Endodermal cell (in vitro differentiated cells): ENCODE results near the gene ASTN2. TPM values are rescaled to one million over a fixed set of nuclear protein-coding genes. Genes with fewer than 3 reads are reported as not detected.
A peak's percentile ranks its signal among the peaks of the same experiment; 100 is the strongest.

ENCODE experiments used
- DNase-seq: peaks from one replicate; pipeline ENCODE4 v3.0.0-alpha.2; 2017
- H3K27ac ChIP-seq: 2 replicates; pipeline ENCODE4 v1.5.1; 2013; ENCODE audit warnings: mild to moderate bottlenecking, low read depth, low read length, moderate library complexity
- H3K27me3 ChIP-seq: 2 replicates; pipeline ENCODE4 v1.6.1; 2013; ENCODE audit warnings: mild to moderate bottlenecking, low read length, moderate library complexity; ENCODE audit not compliant: insufficient read depth, control insufficient read depth, poor library complexity, severe bottlenecking
- H3K36me3 ChIP-seq: 2 replicates; pipeline ENCODE4 v1.7.0; 2013; ENCODE audit warnings: mild to moderate bottlenecking, low read length, moderate library complexity; ENCODE audit not compliant: control insufficient read depth, insufficient read depth
- H3K4me1 ChIP-seq: one replicate; pipeline ENCODE4 v1.7.0; 2013; ENCODE audit warnings: low read length; ENCODE audit not compliant: control insufficient read depth, insufficient read depth
- H3K4me3 ChIP-seq: 2 replicates; pipeline ENCODE4 v1.5.1; 2013; ENCODE audit warnings: mild to moderate bottlenecking, low read length, moderate library complexity
- H3K9ac ChIP-seq: 2 replicates; pipeline ENCODE4 v1.6.1; 2013; ENCODE audit warnings: mild to moderate bottlenecking, low read length, moderate library complexity; ENCODE audit not compliant: poor library complexity, severe bottlenecking; ENCODE audit errors: extremely low read depth
- H3K9me3 ChIP-seq: 2 replicates; pipeline ENCODE4 v1.6.1; 2013; ENCODE audit warnings: mild to moderate bottlenecking, low read length, moderate library complexity; ENCODE audit not compliant: control insufficient read depth
- H3K27ac Mint-ChIP-seq: 2 replicates; pipeline ENCODE4 v1.8.0; 2020; ENCODE audit warnings: mixed read lengths
- H3K27me3 Mint-ChIP-seq: 2 replicates; pipeline ENCODE4 v1.8.0; 2021; ENCODE audit warnings: mild to moderate bottlenecking, mixed read lengths; ENCODE audit not compliant: insufficient read depth
- H3K36me3 Mint-ChIP-seq: 2 replicates; pipeline ENCODE4 v1.8.0; 2020; ENCODE audit warnings: low read depth, mixed read lengths
- H3K4me1 Mint-ChIP-seq: 2 replicates; pipeline ENCODE4 v1.8.0; 2020; ENCODE audit warnings: mixed read lengths
- H3K4me3 Mint-ChIP-seq: 2 replicates; pipeline ENCODE4 v1.8.0; 2020; ENCODE audit warnings: mild to moderate bottlenecking, moderate library complexity, mixed read lengths
- H3K9me3 Mint-ChIP-seq: 2 replicates; pipeline ENCODE4 v1.8.0; 2020; ENCODE audit warnings: mild to moderate bottlenecking, mixed read lengths
- CTCF ChIP-seq: fragments of 200-600 bp; sonication (generic); conservative IDR thresholded peaks from 2 replicates; pipeline ENCODE4 v1.5.0; 2021; ENCODE audit warnings: antibody characterized with exemption, mild to moderate bottlenecking
- WGBS, 2 experiments: methylation state at CpG; one replicate each; pipeline versions ENCODE4 v1.1.5 to v1.1.7; 2013; ENCODE audit warnings: missing lambda C conversion rate in 2 of 2, mixed read lengths in 1 of 2; ENCODE audit not compliant: insufficient coverage in 1 of 2, insufficient read length in 1 of 2; 5-methylcytosine and 5-hydroxymethylcytosine counted together
- total RNA-seq, 2 donors: library from RNA; stranded (reverse); fragmentation: NEBNext Ultra II Directional in 1 of 2; extraction: Animal tissue kit (Norgen Biotek cat#: 25700) in 1 of 2; gene quantifications; 2 replicates in 1 of 2; 3 replicates in 1 of 2; pipeline ENCODE4 v1.2.1, GENCODE V29; 2021

The ASTN2 gene
- total RNA-seq, 2 donors from 2014 or later: 8.9 to 10.4 TPM

GRCh38 chr9:116626762-116627161 lies 788.1 kb downstream of the ASTN2 start:
- no peak overlapping the region for H3K27ac ChIP-seq
- no peak overlapping the region for H3K9ac ChIP-seq
- 96% methylated on average over 3 of the region's 3 CpGs for WGBS, 2 experiments
- no peak for TF ChIP-seq CTCF
- peaks cover 2% of the 10 kb centered on the region for H3K27me3 Mint-ChIP-seq
- no peaks in the 10 kb centered on the region for H3K36me3 Mint-ChIP-seq
- DNase-seq: no peak
- no peaks in the 10 kb centered on the region for H3K36me3 ChIP-seq
- H3K9me3 Mint-ChIP-seq: no peaks in the 10 kb centered on the region
- H3K4me3 ChIP-seq: no peak overlapping the region
- no peaks in the 10 kb centered on the region for H3K9me3 ChIP-seq
- no peaks in the 10 kb centered on the region for H3K27me3 ChIP-seq
- no peaks in the 10 kb centered on the region for H3K4me1 ChIP-seq
- H3K4me3 Mint-ChIP-seq: no peak overlapping the region
- peaks cover 8% of the 10 kb centered on the region for H3K4me1 Mint-ChIP-seq
- no peak overlapping the region for H3K27ac Mint-ChIP-seq

GRCh38 chr9:116623715-116624114 lies 791.1 kb downstream of the ASTN2 start:
- H3K4me3 Mint-ChIP-seq: no peak overlapping the region

GRCh38 chr9:116617389-116617788 lies 797.5 kb downstream of the ASTN2 start:
- Histone ChIP-seq H3K27ac (no peak overlapping the region), H3K36me3 (no peaks in the 10 kb centered on the region), H3K9ac (no peak overlapping the region), H3K4me1 (peaks cover 8% of the 10 kb centered on the region), H3K9me3 (no peaks in the 10 kb centered on the region), H3K27me3 (no peaks in the 10 kb centered on the region), H3K4me3 (peak overlapping the region; percentile 32)
- peaks cover 17% of the 10 kb centered on the region for H3K36me3 Mint-ChIP-seq
- no peak for TF ChIP-seq CTCF
- no peak for DNase-seq
- peaks cover 19% of the 10 kb centered on the region for H3K9me3 Mint-ChIP-seq
- peaks cover 4% of the 10 kb centered on the region for H3K27me3 Mint-ChIP-seq
- WGBS, 2 experiments: 93 to 100% methylated on average over 2 to 3 of the region's 3 CpGs
- no peak overlapping the region for H3K27ac Mint-ChIP-seq
- no peak overlapping the region for H3K4me3 Mint-ChIP-seq
- peaks cover 20% of the 10 kb centered on the region for H3K4me1 Mint-ChIP-seq

More at GRCh38 chr9:116623715-116624114, 791.1 kb downstream of the ASTN2 start:
- WGBS, 2 experiments: 82 to 90% methylated on average over 4 of the region's 4 CpGs
- Histone ChIP-seq H3K36me3 (no peaks in the 10 kb centered on the region), H3K4me1 (no peaks in the 10 kb centered on the region), H3K9ac (no peak overlapping the region), H3K4me3 (no peak overlapping the region), H3K27ac (no peak overlapping the region), H3K27me3 (no peaks in the 10 kb centered on the region), H3K9me3 (no peaks in the 10 kb centered on the region)
- Mint-ChIP-seq H3K27ac (no peak overlapping the region), H3K4me1 (peaks cover 8% of the 10 kb centered on the region), H3K27me3 (peaks cover 5% of the 10 kb centered on the region), H3K36me3 (no peaks in the 10 kb centered on the region), H3K9me3 (no peaks in the 10 kb centered on the region)
- DNase-seq: no peak
- no peak for TF ChIP-seq CTCF
